IMR-90 (cell line): Measurements from ENCODE around the gene DMAC2L. TPM values are rescaled to one million over a fixed set of nuclear protein-coding genes. Genes with fewer than 3 reads are reported as not detected.

Source experiments
- MXI1 ChIP-seq: IDR thresholded peaks from 2 replicates; pipeline ENCODE4 v1.6.1; 2012; ENCODE audit warnings: low read depth, mild to moderate bottlenecking, low read length, moderate library complexity, borderline replicate concordance
- polyA plus RNA-seq, 3 experiments: library from polyadenylated mRNA; depleted of rRNA; stranded (reverse); fragments of >200 nt; gene quantifications; 2 replicates each; pipeline ENCODE4 v1.2.3, GENCODE V29; 2012; ENCODE audit warnings: low replicate concordance in 1 of 3
- total RNA-seq: library from RNA; depleted of rRNA; stranded (reverse); fragments of >200 nt; gene quantifications from 2 replicates; pipeline ENCODE4 v1.2.3, GENCODE V29; 2012
- TF ChIP-seq, protein P1 (sequence below): conservative IDR thresholded peaks from 2 replicates; pipeline ENCODE4 v1.5.1; 2012; ENCODE audit warnings: mild to moderate bottlenecking, low read depth, low read length, improper control_type of control experiment

The DMAC2L gene
- total and polyA plus RNA-seq, 2 of the 4 experiments (the other 2 are of a cell fraction) = 5.0 to 6.1 TPM

DNA sequence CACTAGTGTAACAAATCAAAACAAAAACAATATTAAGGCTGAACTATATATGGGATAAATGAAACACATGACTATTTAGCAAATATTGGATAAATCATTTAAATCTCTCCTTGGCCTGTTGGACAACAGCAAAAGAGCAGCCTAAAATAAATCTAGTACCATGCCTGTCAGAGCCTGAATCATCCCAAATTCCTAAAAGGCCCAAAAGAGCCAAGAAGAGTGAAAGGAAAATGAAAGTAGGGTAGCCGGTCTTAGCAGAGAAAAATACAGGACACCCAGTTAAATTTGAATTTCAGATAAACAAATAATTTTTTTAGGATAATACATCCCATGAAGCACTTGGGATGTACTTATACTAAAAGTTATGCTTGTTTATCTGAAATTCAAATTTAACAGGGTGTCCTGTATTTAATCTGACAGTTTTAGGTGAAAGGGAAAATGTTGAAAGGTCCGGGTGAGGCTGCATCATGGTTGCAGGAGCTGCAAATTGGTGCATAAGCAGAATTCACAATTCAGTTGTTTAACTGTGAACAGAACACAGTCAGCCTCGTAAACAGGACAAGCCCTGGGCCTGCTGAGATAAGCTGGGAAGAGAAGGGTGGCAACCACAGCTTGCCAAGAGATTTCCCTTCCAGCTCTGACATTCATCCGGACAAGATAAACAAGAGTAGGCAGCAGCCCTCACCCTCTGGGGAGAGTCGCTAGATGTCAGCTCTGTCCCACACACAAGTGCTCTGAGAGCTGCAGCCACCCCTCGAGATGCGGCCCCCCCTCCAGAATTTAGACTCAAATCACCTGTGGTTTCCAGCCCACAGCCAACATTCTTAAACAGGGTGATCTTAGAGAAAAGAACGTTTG, 30.3 kb downstream of the DMAC2L start (continued):
- TF ChIP-seq, protein P1, sequence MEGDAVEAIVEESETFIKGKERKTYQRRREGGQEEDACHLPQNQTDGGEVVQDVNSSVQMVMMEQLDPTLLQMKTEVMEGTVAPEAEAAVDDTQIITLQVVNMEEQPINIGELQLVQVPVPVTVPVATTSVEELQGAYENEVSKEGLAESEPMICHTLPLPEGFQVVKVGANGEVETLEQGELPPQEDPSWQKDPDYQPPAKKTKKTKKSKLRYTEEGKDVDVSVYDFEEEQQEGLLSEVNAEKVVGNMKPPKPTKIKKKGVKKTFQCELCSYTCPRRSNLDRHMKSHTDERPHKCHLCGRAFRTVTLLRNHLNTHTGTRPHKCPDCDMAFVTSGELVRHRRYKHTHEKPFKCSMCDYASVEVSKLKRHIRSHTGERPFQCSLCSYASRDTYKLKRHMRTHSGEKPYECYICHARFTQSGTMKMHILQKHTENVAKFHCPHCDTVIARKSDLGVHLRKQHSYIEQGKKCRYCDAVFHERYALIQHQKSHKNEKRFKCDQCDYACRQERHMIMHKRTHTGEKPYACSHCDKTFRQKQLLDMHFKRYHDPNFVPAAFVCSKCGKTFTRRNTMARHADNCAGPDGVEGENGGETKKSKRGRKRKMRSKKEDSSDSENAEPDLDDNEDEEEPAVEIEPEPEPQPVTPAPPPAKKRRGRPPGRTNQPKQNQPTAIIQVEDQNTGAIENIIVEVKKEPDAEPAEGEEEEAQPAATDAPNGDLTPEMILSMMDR = peak; percentile 52
- no peak for TF ChIP-seq MXI1
